Measurements from ENCODE around the gene SDHAF3.

- TF ChIP-seq CTCF (IDR thresholded peaks at IDR 0.05) (no peak), POLR2A (IDR thresholded peaks at IDR 0.05; ENCODE audit: low read depth) (no peak), EP300 (IDR thresholded peaks at IDR 0.05) (no peak)
Measured at GRCh38 chr7:97079300-97079699, 38.2 kb upstream of the SDHAF3 start.
